Fibroblast of the aortic adventitia (primary cell): ENCODE measurements around the gene GIT1. TPM values are rescaled to one million over a fixed set of nuclear protein-coding genes. Genes with fewer than 3 reads are reported as not detected.

ENCODE experiments used
- DNase-seq: peaks from one replicate; pipeline ENCODE4 v3.0.0-alpha.2; 2010; ENCODE audit warnings: low read depth
- H3K4me3 ChIP-seq: 2 replicates; pipeline ENCODE4 v1.5.1; 2011; ENCODE audit warnings: low read depth, mild to moderate bottlenecking, control low read depth, low read length, moderate library complexity
- CTCF ChIP-seq: IDR thresholded peaks from 2 replicates; pipeline ENCODE4 v1.5.1; 2011; ENCODE audit warnings: mild to moderate bottlenecking, low read length, control low read depth, inconsistent platforms; ENCODE audit not compliant: insufficient read depth
- total RNA-seq: library from RNA; depleted of rRNA; stranded (reverse); fragments of >200 nt; gene quantifications from 2 replicates; pipeline ENCODE4 v1.2.3, GENCODE V29; 2012; ENCODE audit warnings: low replicate concordance

GIT1 gene
- total RNA-seq, 1 donor, result 38.6 TPM

- DNase-seq, result no peak
- no peak overlapping the region for H3K4me3 ChIP-seq
- no peak for TF ChIP-seq CTCF
These were observed 14.5 kb downstream of the GIT1 start for GRCh38 chr17:29574732-29575510.

- no peak for DNase-seq
These were observed 15.3 kb downstream of the GIT1 start for GRCh38 chr17:29573871-29574731.

GRCh38 chr17:29573558-29573869, 15.9 kb downstream of the GIT1 start:
- no peak overlapping the region for H3K4me3 ChIP-seq
- DNase-seq, result no peak
- TF ChIP-seq CTCF, result no peak

More at GRCh38 chr17:29573871-29574731, 15.3 kb downstream of the GIT1 start:
- no peak for TF ChIP-seq CTCF
- H3K4me3 ChIP-seq, result no peak overlapping the region

- no peak overlapping the region for H3K4me3 ChIP-seq
- DNase-seq, result peak; percentile 47
- peak; percentile 59 for TF ChIP-seq CTCF
These were observed 16.5 kb downstream of the GIT1 start for GRCh38 chr17:29572691-29573557.

GRCh38 chr17:29571883-29572681, 17.4 kb downstream of the GIT1 start:
- DNase-seq, result no peak
- no peak for TF ChIP-seq CTCF
- no peak overlapping the region for H3K4me3 ChIP-seq

- DNase-seq, result no peak
- no peak for TF ChIP-seq CTCF
- H3K4me3 ChIP-seq, result no peak overlapping the region
These were observed 18.0 kb downstream of the GIT1 start for GRCh38 chr17:29571486-29571882.
